C4-2B (cell line): ENCODE results near the gene INS.

Experiments used
- CTCF ChIP-seq: fragments of 450-650 bp; conservative IDR thresholded peaks from 2 replicates; pipeline ENCODE4 v1.5.1; 2017; ENCODE audit warnings: mild to moderate bottlenecking
- ZFX ChIP-seq: fragments of 450-650 bp; IDR thresholded peaks from 2 replicates; pipeline ENCODE4 v1.6.1; 2017

- TF ChIP-seq CTCF (no peak), ZFX (no peak)
Observed at GRCh38 chr11:2157294-2158040, 3.5 kb downstream of the INS start.
